Mesendoderm (in vitro differentiated cells): ENCODE measurements around the gene TBX3.
A peak's percentile ranks its signal among the peaks of the same experiment; 100 is the strongest.
"Not testable (repeated sequence)": the region's sequence is repeated elsewhere in the genome, so short reads cannot be mapped to it uniquely, and the experiment has no call there.

Source experiments
- DNase-seq: peaks from one replicate; pipeline ENCODE4 v3.0.0; 2013
- H2AK5ac ChIP-seq: 2 replicates; pipeline ENCODE4 v1.6.1; 2013; ENCODE audit warnings: low read length, inconsistent platforms
- H2BK120ac ChIP-seq: 2 replicates; pipeline ENCODE4 v1.6.1; 2013; ENCODE audit warnings: low read depth, mild to moderate bottlenecking, low read length, moderate library complexity, mixed read lengths
- H2BK15ac ChIP-seq: replicated peaks from 2 replicates; pipeline ENCODE4 v1.6.1; 2013; ENCODE audit warnings: low read depth, mild to moderate bottlenecking, moderate library complexity
- H2BK5ac ChIP-seq: 2 replicates; pipeline ENCODE4 v1.6.1; 2013; ENCODE audit warnings: low read length, inconsistent platforms
- H3K18ac ChIP-seq: 2 replicates; pipeline ENCODE4 v1.6.1; 2013; ENCODE audit warnings: mild to moderate bottlenecking, low read length, mixed read lengths
- H3K23ac ChIP-seq: one replicate; pipeline ENCODE4 v1.6.1; 2013; ENCODE audit warnings: low read length
- H3K27ac ChIP-seq: 2 replicates; pipeline ENCODE4 v1.5.1; 2013; ENCODE audit warnings: low read depth, mild to moderate bottlenecking, inconsistent platforms, low read length, moderate library complexity
- H3K27me3 ChIP-seq: 2 replicates; pipeline ENCODE4 v1.6.1; 2013; ENCODE audit warnings: low read length, control low read depth, mild to moderate bottlenecking, inconsistent platforms; ENCODE audit not compliant: insufficient read depth, poor library complexity
- H3K36me3 ChIP-seq: 2 replicates; pipeline ENCODE4 v1.6.1; 2013; ENCODE audit warnings: low read length, inconsistent platforms; ENCODE audit not compliant: control insufficient read depth, insufficient read depth
- H3K4ac ChIP-seq: one replicate; pipeline ENCODE4 v1.6.1; 2013; ENCODE audit warnings: low read depth, mild to moderate bottlenecking, low read length, moderate library complexity
- H3K4me1 ChIP-seq: 2 replicates; pipeline ENCODE4 v1.6.1; 2013; ENCODE audit warnings: low read depth, low read length, inconsistent platforms; ENCODE audit not compliant: control insufficient read depth
- H3K4me2 ChIP-seq: 2 replicates; pipeline ENCODE4 v1.6.1; 2013; ENCODE audit warnings: low read length
- H3K4me3 ChIP-seq: 2 replicates; pipeline ENCODE4 v1.5.1; 2013; ENCODE audit warnings: mild to moderate bottlenecking, low read length
- H3K56ac ChIP-seq: one replicate; pipeline ENCODE4 v1.6.1; 2013; ENCODE audit warnings: low read length
- H3K79me1 ChIP-seq: 2 replicates; pipeline ENCODE4 v1.6.1; 2013; ENCODE audit warnings: low read length, inconsistent platforms
- H3K79me2 ChIP-seq: 2 replicates; pipeline ENCODE4 v1.6.1; 2013; ENCODE audit warnings: mild to moderate bottlenecking, low read length; ENCODE audit not compliant: control insufficient read depth, insufficient read depth
- H3K9ac ChIP-seq: 2 replicates; pipeline ENCODE4 v1.6.1; 2013; ENCODE audit warnings: low read length, inconsistent platforms
- H4K5ac ChIP-seq: one replicate; pipeline ENCODE4 v1.6.1; 2013; ENCODE audit warnings: low read length
- H4K8ac ChIP-seq: one replicate; pipeline ENCODE4 v1.6.1; 2013; ENCODE audit warnings: low read depth, mild to moderate bottlenecking, control low read depth, low read length, moderate library complexity
- WGBS: extraction: QIAGEN DNeasy Blood & Tissue Kit; methylation state at CpG from one replicate; pipeline ENCODE4 v1.1.7; 2013; ENCODE audit warnings: low lambda C conversion rate, missing lambda C conversion rate; ENCODE audit not compliant: insufficient coverage; ENCODE audit errors: extremely low coverage; 5-methylcytosine and 5-hydroxymethylcytosine counted together

TBX3 gene

DNA sequence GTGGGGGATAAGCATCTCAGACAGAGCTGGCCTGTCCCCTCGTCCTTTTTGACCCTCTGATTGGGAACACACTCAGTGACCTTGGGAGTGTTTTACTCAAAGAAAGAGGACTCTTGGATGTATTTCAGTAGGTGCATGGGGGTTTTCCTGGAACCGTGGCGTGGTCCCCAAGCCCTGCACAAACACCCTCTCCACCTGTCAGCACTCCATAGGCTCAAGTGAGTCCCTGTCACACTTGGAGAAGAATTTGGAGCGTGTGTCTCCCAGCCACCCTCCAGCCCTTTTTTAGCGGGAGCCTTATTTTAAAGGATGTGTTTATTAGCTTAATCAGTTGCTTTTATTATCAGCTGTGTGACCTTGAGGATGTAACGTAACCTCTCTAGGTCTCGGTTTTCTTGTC, 37.3 kb upstream of the TBX3 start:
- Histone ChIP-seq H3K4me1 (no peaks in the 10 kb centered on the region), H2BK5ac (no peak overlapping the region), H3K36me3 (no peaks in the 10 kb centered on the region), H3K79me2 (no peaks in the 10 kb centered on the region), H3K56ac (no peak overlapping the region), H3K27me3 (no peaks in the 10 kb centered on the region), H3K79me1 (no peaks in the 10 kb centered on the region), H2AK5ac (no peak overlapping the region), H3K4ac (no peak overlapping the region), H3K4me2 (no peak overlapping the region), H3K9ac (no peak overlapping the region), H3K4me3 (no peak overlapping the region), H4K5ac (no peak overlapping the region), H3K23ac (no peak overlapping the region), H2BK120ac (no peak overlapping the region), H3K18ac (no peak overlapping the region), H2BK15ac (no peak overlapping the region), H3K27ac (no peak overlapping the region), H4K8ac (no peak overlapping the region)
- no peak for DNase-seq
- no CpG with 5 or more reads among the region's 7 CpGs for WGBS

- no peak for DNase-seq
- Histone ChIP-seq H2AK5ac (no peak overlapping the region), H3K27ac (no peak overlapping the region), H4K8ac (no peak overlapping the region), H2BK5ac (no peak overlapping the region), H3K79me2 (no peaks in the 10 kb centered on the region), H4K5ac (no peak overlapping the region), H3K18ac (no peak overlapping the region), H3K27me3 (no peaks in the 10 kb centered on the region), H3K4me1 (peaks cover 14% of the 10 kb centered on the region), H2BK15ac (no peak overlapping the region), H3K23ac (no peak overlapping the region), H3K4me2 (no peak overlapping the region), H3K36me3 (no peaks in the 10 kb centered on the region), H2BK120ac (no peak overlapping the region), H3K56ac (no peak overlapping the region), H3K4me3 (no peak overlapping the region), H3K4ac (no peak overlapping the region), H3K9ac (no peak overlapping the region), H3K79me1 (no peaks in the 10 kb centered on the region)
- WGBS = no CpG with 5 or more reads among the region's 9 CpGs
Observed at GRCh38 chr12:114713466-114714215, 29.7 kb upstream of the TBX3 start.

- Histone ChIP-seq H2AK5ac (no peak overlapping the region), H3K36me3 (no peaks in the 10 kb centered on the region), H3K4me2 (no peak overlapping the region), H2BK15ac (no peak overlapping the region), H3K4me3 (no peak overlapping the region), H4K5ac (no peak overlapping the region), H4K8ac (no peak overlapping the region), H3K23ac (no peak overlapping the region), H3K27ac (no peak overlapping the region), H3K9ac (no peak overlapping the region), H2BK120ac (no peak overlapping the region), H2BK5ac (no peak overlapping the region), H3K56ac (peak overlapping the region; percentile 26), H3K79me1 (no peaks in the 10 kb centered on the region), H3K27me3 (no peaks in the 10 kb centered on the region), H3K79me2 (no peaks in the 10 kb centered on the region), H3K18ac (peak overlapping the region; percentile 63), H3K4ac (no peak overlapping the region), H3K4me1 (peaks cover 14% of the 10 kb centered on the region)
- no CpG with 5 or more reads among the region's 4 CpGs for WGBS
- DNase-seq = peak; percentile 87
Observed at GRCh38 chr12:114711689-114712152, 27.7 kb upstream of the TBX3 start.

GRCh38 chr12:114710151-114710550, 26.2 kb upstream of the TBX3 start:
- DNase-seq = no peak
- no peak overlapping the region for H2BK5ac ChIP-seq
- no peak overlapping the region for H2BK15ac ChIP-seq
- no peaks in the 10 kb centered on the region for H3K79me2 ChIP-seq
- no peak overlapping the region for H4K5ac ChIP-seq
- H3K27me3 ChIP-seq = no peaks in the 10 kb centered on the region
- no peak overlapping the region for H3K4me2 ChIP-seq
- no peak overlapping the region for H3K9ac ChIP-seq
- peak overlapping the region; percentile 11 for H3K56ac ChIP-seq
- H3K36me3 ChIP-seq = no peaks in the 10 kb centered on the region
- H3K4me1 ChIP-seq = peaks cover 14% of the 10 kb centered on the region
- no peak overlapping the region for H3K27ac ChIP-seq
- H3K23ac ChIP-seq = no peak overlapping the region
- H3K4me3 ChIP-seq = no peak overlapping the region
- WGBS = no CpG with 5 or more reads among the region's 7 CpGs
- H3K4ac ChIP-seq = peak overlapping the region; percentile 74
- no peak overlapping the region for H2AK5ac ChIP-seq
- H2BK120ac ChIP-seq = no peak overlapping the region
- no peak overlapping the region for H4K8ac ChIP-seq
- H3K18ac ChIP-seq = no peak overlapping the region
- H3K79me1 ChIP-seq = no peaks in the 10 kb centered on the region

DNA sequence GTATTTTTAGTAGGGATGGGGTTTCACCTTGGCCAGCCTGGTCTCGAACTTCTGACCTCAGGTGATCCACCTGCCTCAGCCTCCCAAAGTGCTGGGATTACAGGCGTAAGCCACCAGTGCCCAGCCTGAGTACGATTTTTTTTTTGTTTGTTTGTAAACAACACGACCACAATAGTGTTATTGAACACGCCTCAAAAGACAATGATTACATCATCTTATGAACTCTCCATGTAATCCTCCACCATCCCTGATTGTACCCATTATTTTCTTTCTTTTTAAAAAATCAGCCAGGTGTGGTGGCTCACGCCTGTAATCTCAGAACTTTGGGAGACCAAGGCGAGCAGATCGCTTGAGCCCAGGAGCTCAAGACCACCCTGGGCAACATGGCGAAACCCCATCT, 25.1 kb upstream of the TBX3 start:
- no peak for DNase-seq
- Histone ChIP-seq H3K56ac (no peak overlapping the region), H3K4me2 (no peak overlapping the region), H2BK120ac (no peak overlapping the region), H3K36me3 (no peaks in the 10 kb centered on the region), H2BK5ac (no peak overlapping the region), H3K4me3 (no peak overlapping the region), H3K79me1 (no peaks in the 10 kb centered on the region), H3K4ac (no peak overlapping the region), H4K5ac (no peak overlapping the region), H3K27ac (no peak overlapping the region), H2BK15ac (no peak overlapping the region), H3K18ac (no peak overlapping the region), H3K9ac (no peak overlapping the region), H3K4me1 (peaks cover 14% of the 10 kb centered on the region), H2AK5ac (no peak overlapping the region), H4K8ac (no peak overlapping the region), H3K23ac (no peak overlapping the region), H3K79me2 (no peaks in the 10 kb centered on the region), H3K27me3 (no peaks in the 10 kb centered on the region)
- WGBS = no CpG with 5 or more reads among the region's 9 CpGs

DNA sequence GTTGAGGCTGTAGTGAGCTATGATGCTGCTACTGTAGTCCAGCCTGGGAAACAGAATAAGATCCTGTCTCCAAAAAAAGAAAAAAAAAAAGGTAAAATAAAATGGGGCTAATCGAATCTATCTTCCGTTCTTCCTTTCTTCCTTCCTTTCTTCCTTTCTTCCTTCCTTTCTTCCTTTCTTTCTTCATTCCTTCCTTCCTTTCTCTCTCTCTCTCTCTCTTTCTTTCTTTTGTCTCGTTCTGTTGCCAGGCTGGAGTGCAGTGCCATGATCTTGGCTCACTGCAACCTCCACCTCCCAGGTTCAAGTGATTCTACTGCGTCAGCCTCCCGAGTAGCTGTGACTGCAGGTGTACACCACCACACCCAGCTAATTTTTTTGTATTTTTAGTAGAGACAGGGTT, 24.6 kb upstream of the TBX3 start:
- not testable (repeated sequence) for H3K4me3 ChIP-seq, H2BK120ac ChIP-seq, H2BK5ac ChIP-seq, H3K4ac ChIP-seq, H3K9ac ChIP-seq, H3K56ac ChIP-seq, H3K27me3 ChIP-seq, H3K23ac ChIP-seq, H4K8ac ChIP-seq, H3K36me3 ChIP-seq, H4K5ac ChIP-seq, H3K27ac ChIP-seq, H3K79me1 ChIP-seq, H3K4me2 ChIP-seq, DNase-seq, H2BK15ac ChIP-seq, H3K79me2 ChIP-seq, H2AK5ac ChIP-seq, H3K18ac ChIP-seq
- peaks cover 16% of the 10 kb centered on the region for H3K4me1 ChIP-seq
- no CpG with 5 or more reads among the region's 5 CpGs for WGBS
